ENCODE measurements around the gene CAMSAP2.

Gene CAMSAP2

GRCh38 chr1:200908191-200908868 lies 169.6 kb downstream of the CAMSAP2 start:
- DNase-seq (ENCODE audit: low read depth): no peak
- TF ChIP-seq CTCF (IDR thresholded peaks at IDR 0.05; ENCODE audit: control insufficient read depth, insufficient read depth, low read depth, low read length, missing control alignments): no peak
- H3K4me3 ChIP-seq (ENCODE audit: control insufficient read depth, low read depth, low read length): no peak overlapping the region

GRCh38 chr1:200909071-200909470 lies 170.4 kb downstream of the CAMSAP2 start:
- no peak for DNase-seq (ENCODE audit: low read depth)
- no peak overlapping the region for H3K4me3 ChIP-seq (ENCODE audit: control insufficient read depth, low read depth, low read length)
- no peak for TF ChIP-seq CTCF (IDR thresholded peaks at IDR 0.05; ENCODE audit: control insufficient read depth, insufficient read depth, low read depth, low read length, missing control alignments)

GRCh38 chr1:200909757-200910239 lies 171.1 kb downstream of the CAMSAP2 start:
- no peak for TF ChIP-seq CTCF (IDR thresholded peaks at IDR 0.05; ENCODE audit: control insufficient read depth, insufficient read depth, low read depth, low read length, missing control alignments)
- no peak overlapping the region for H3K4me3 ChIP-seq (ENCODE audit: control insufficient read depth, low read depth, low read length)
- DNase-seq (ENCODE audit: low read depth): no peak

Measured in AG09309 (cell line).